H1 (cell line): ENCODE measurements around the gene DUSP1. TPM values are rescaled to one million over a fixed set of nuclear protein-coding genes. Genes with fewer than 3 reads are reported as not detected.
A peak's percentile ranks its signal among the peaks of the same experiment; 100 is the strongest.

ENCODE experiments used
- CTCF ChIA-PET: fragments of 300-600 bp; sonication (Branson Sonifier 250); formaldehyde crosslinking; loops from one replicate; lab custom pipeline; 2021; ENCODE audit not compliant: partially characterized antibody; lab: Charles Lee
- POLR2A ChIA-PET: fragments of 300-600 bp; sonication (Branson Sonifier 250); formaldehyde crosslinking; loops from one replicate; lab custom pipeline; 2021; ENCODE audit warnings: inconsistent platforms; ENCODE audit not compliant: partially characterized antibody; lab: Charles Lee
- DNase-seq, 2 experiments: peaks; one replicate each; pipeline versions ENCODE4 v3.0.0 to v3.0.0-alpha.2; 2010 to 2022; ENCODE audit warnings: low spot score in 2 of 2, low read depth in 1 of 2, mixed read lengths in 1 of 2
- FAIRE-seq: peaks from 2 replicates; lab custom pipeline; 2011; peaks lifted over from hg19 to GRCh38; lab: Jason Lieb, UNC
- H2AFZ ChIP-seq: 2 replicates; pipeline ENCODE4 v1.8.1; 2012; ENCODE audit warnings: low read length, inconsistent platforms
- H2AK5ac ChIP-seq: 2 replicates; pipeline ENCODE4 v1.6.1; 2013; ENCODE audit warnings: low read depth, low read length
- H2BK120ac ChIP-seq: replicated peaks from 2 replicates; pipeline ENCODE3; 2013; ENCODE audit warnings: low read depth, low read length, inconsistent platforms
- H2BK12ac ChIP-seq: 2 replicates; pipeline ENCODE4 v1.6.1; 2013; ENCODE audit warnings: low read depth, low read length
- H2BK15ac ChIP-seq: 2 replicates; pipeline ENCODE4 v1.6.1; 2013; ENCODE audit warnings: low read length
- H2BK20ac ChIP-seq: 2 replicates; pipeline ENCODE4 v1.6.1; 2013; ENCODE audit warnings: low read length
- H2BK5ac ChIP-seq: 2 replicates; pipeline ENCODE4 v1.6.1; 2013; ENCODE audit warnings: low read depth, low read length
- H3K14ac ChIP-seq: 2 replicates; pipeline ENCODE4 v1.6.1; 2013; ENCODE audit warnings: inconsistent platforms; ENCODE audit not compliant: insufficient read length
- H3K18ac ChIP-seq: 2 replicates; pipeline ENCODE4 v1.6.1; 2013; ENCODE audit warnings: low read length; ENCODE audit errors: extremely low read depth
- H3K23ac ChIP-seq: 2 replicates; pipeline ENCODE4 v1.6.1; 2013; ENCODE audit warnings: inconsistent platforms; ENCODE audit not compliant: insufficient read length
- H3K23me2 ChIP-seq: 2 replicates; pipeline ENCODE4 v1.6.1; 2013; ENCODE audit warnings: low read depth, low read length
- H3K27ac ChIP-seq: 2 replicates; pipeline ENCODE4 v1.6.1; 2011; ENCODE audit warnings: low read depth, low read length, inconsistent platforms
- H3K27me3 ChIP-seq, 4 experiments: replicated peaks in 1 of 4; 1 replicate in 1 of 4; 2 replicates in 3 of 4; pipeline versions ENCODE4 v1.6.1 to v1.8.1; 2011 to 2013; ENCODE audit warnings: low read length in 3 of 4, mild to moderate bottlenecking in 3 of 4, inconsistent platforms in 2 of 4, mixed read lengths in 2 of 4, moderate library complexity in 1 of 4; ENCODE audit not compliant: control insufficient read depth in 3 of 4, insufficient read depth in 3 of 4; ENCODE audit errors: extremely low read depth in 1 of 4
- H3K36me3 ChIP-seq, 4 experiments: 2 replicates each; pipeline versions ENCODE4 v1.6.1 to v1.8.1; 2011 to 2013; ENCODE audit warnings: mild to moderate bottlenecking in 4 of 4, low read length in 3 of 4, moderate library complexity in 2 of 4, control low read depth in 1 of 4, inconsistent platforms in 1 of 4; ENCODE audit not compliant: insufficient read depth in 4 of 4, control insufficient read depth in 2 of 4
- H3K4ac ChIP-seq: replicated peaks from 2 replicates; pipeline ENCODE3; 2013; ENCODE audit warnings: low read length, low read depth, mixed read lengths, inconsistent platforms; ENCODE audit not compliant: insufficient read length
- H3K4me1 ChIP-seq, 4 experiments: replicated peaks in 1 of 4; 1 replicate in 1 of 4; 2 replicates in 3 of 4; pipeline versions ENCODE4 v1.6.1 to v1.8.1; 2011 to 2013; ENCODE audit warnings: low read length in 3 of 4, inconsistent platforms in 2 of 4, mixed read lengths in 1 of 4; ENCODE audit not compliant: insufficient read depth in 4 of 4, control insufficient read depth in 3 of 4
- H3K4me2 ChIP-seq, 2 experiments: 2 replicates each; pipeline versions ENCODE4 v1.6.1 to v1.8.1; 2011 to 2013; ENCODE audit warnings: low read depth in 2 of 2, low read length in 2 of 2, control low read depth in 1 of 2, inconsistent platforms in 1 of 2, mild to moderate bottlenecking in 1 of 2; ENCODE audit not compliant: insufficient read depth in 1 of 2
- H3K4me3 ChIP-seq, 4 experiments: fragments of 200-600, 300-600 bp in 1 of 4; sonication (generic), shearing (Covaris generic), sonication (Bioruptor Twin) in 1 of 4; 2 replicates each; pipeline versions ENCODE4 v1.5.1 to v1.8.1; 2011 to 2016; ENCODE audit warnings: low read length in 4 of 4, low read depth in 3 of 4, control low read depth in 2 of 4, inconsistent platforms in 2 of 4, mild to moderate bottlenecking in 2 of 4, mixed read lengths in 1 of 4, moderate library complexity in 1 of 4; ENCODE audit not compliant: insufficient read depth in 2 of 4; ENCODE audit errors: extremely low read depth in 1 of 4
- H3K56ac ChIP-seq: replicated peaks from 2 replicates; pipeline ENCODE3; 2013; ENCODE audit warnings: low read depth, mild to moderate bottlenecking, mixed read lengths, low read length, inconsistent platforms; ENCODE audit not compliant: insufficient read length
- H3K79me1 ChIP-seq: 2 replicates; pipeline ENCODE4 v1.6.1; 2013; ENCODE audit warnings: low read depth, low read length, control low read depth
- H3K79me2 ChIP-seq, 2 experiments: 2 replicates each; pipeline versions ENCODE4 v1.6.1 to v1.8.1; 2012 to 2013; ENCODE audit warnings: low read length in 2 of 2, mild to moderate bottlenecking in 2 of 2, inconsistent platforms in 1 of 2; ENCODE audit not compliant: insufficient read depth in 2 of 2, control insufficient read depth in 1 of 2
- H3K9ac ChIP-seq, 4 experiments: replicated peaks in 1 of 4; 1 replicate in 1 of 4; 2 replicates in 3 of 4; pipeline versions ENCODE4 v1.6.1 to v1.8.1; 2011 to 2013; ENCODE audit warnings: low read depth in 3 of 4, low read length in 3 of 4, control low read depth in 2 of 4, mild to moderate bottlenecking in 2 of 4, moderate library complexity in 2 of 4, inconsistent platforms in 1 of 4; ENCODE audit errors: extremely low read depth in 1 of 4
- H3K9me3 ChIP-seq, 2 experiments: 2 replicates each; pipeline versions ENCODE4 v1.6.1 to v1.8.1; 2012 to 2013; ENCODE audit warnings: mild to moderate bottlenecking in 2 of 2, moderate library complexity in 2 of 2, control low read depth in 1 of 2, inconsistent platforms in 1 of 2, low read depth in 1 of 2, low read length in 1 of 2, mixed read lengths in 1 of 2; ENCODE audit not compliant: insufficient read depth in 2 of 2
- H4K20me1 ChIP-seq, 2 experiments: replicated peaks in 1 of 2; 2 replicates each; pipeline versions ENCODE3 to v1.8.1; 2011 to 2013; ENCODE audit warnings: inconsistent platforms in 2 of 2, low read length in 2 of 2, mild to moderate bottlenecking in 1 of 2; ENCODE audit not compliant: insufficient read depth in 2 of 2, control insufficient read depth in 1 of 2
- H4K5ac ChIP-seq: 2 replicates; pipeline ENCODE4 v1.6.1; 2013; ENCODE audit warnings: low read length, low read depth, mixed read lengths, inconsistent platforms; ENCODE audit not compliant: insufficient read length
- H4K8ac ChIP-seq: 2 replicates; pipeline ENCODE4 v1.8.0; 2013; ENCODE audit warnings: mild to moderate bottlenecking, moderate library complexity, low read length, inconsistent platforms; ENCODE audit not compliant: insufficient read depth; ENCODE audit errors: extremely low read depth
- H4K91ac ChIP-seq: replicated peaks from 2 replicates; pipeline ENCODE3; 2013; ENCODE audit warnings: low read length, mixed read lengths, inconsistent platforms; ENCODE audit not compliant: insufficient read length
- CREB1 ChIP-seq: IDR thresholded peaks from 2 replicates; pipeline ENCODE4 v1.6.1; 2012; ENCODE audit warnings: inconsistent platforms
- TAF1 ChIP-seq: IDR thresholded peaks from 2 replicates; pipeline ENCODE4 v1.6.1; 2011; ENCODE audit warnings: mild to moderate bottlenecking, low read depth, low read length
- WGBS, 2 experiments: shearing (Covaris generic) in 1 of 2; methylation state at CpG; one replicate each; pipeline versions ENCODE4 v1.1.6 to v1.1.7; 2013 to 2015; ENCODE audit warnings: low lambda C conversion rate in 2 of 2, mixed read lengths in 2 of 2, inconsistent platforms in 1 of 2, low coverage in 1 of 2, missing lambda C conversion rate in 1 of 2; ENCODE audit not compliant: insufficient replicate concordance in 2 of 2, insufficient coverage in 1 of 2, insufficient read length in 1 of 2; ENCODE audit errors: extremely low coverage in 1 of 2, missing lambda C conversion rate in 1 of 2; 5-methylcytosine and 5-hydroxymethylcytosine counted together
- polyA plus RNA-seq, 7 experiments: library from polyadenylated mRNA; depleted of rRNA in 3 of 7; stranded (reverse) in 5 of 7; unstranded in 2 of 7; fragments of >200 nt in 5 of 7; fragments of 200-250 nt in 2 of 7; gene quantifications; 1 replicate in 5 of 7; 2 replicates in 1 of 7; 4 replicates in 1 of 7; pipeline versions ENCODE4 v1.2.1 to v1.2.3, GENCODE V29; 2011 to 2013; ENCODE audit warnings: missing spikeins in 2 of 7, mixed read lengths in 2 of 7
- total RNA-seq: library from RNA; stranded (reverse); fragmentation: NEBNext Ultra II Directional; extraction: Animal tissue kit (Norgen Biotek cat#: 25700); gene quantifications from 2 replicates; pipeline ENCODE4 v1.2.1, GENCODE V29; 2021
- TF ChIP-seq, protein P1 (sequence below): IDR thresholded peaks from 2 replicates; pipeline ENCODE4 v1.6.1; 2011; ENCODE audit warnings: low read length, improper control_type of control experiment

Gene DUSP1
- total and polyA plus RNA-seq, 2 of the 8 experiments (the other 6 are each of a cell fraction or from before 2014, with no cell fraction given): 6.5 to 11.7 TPM

DNA sequence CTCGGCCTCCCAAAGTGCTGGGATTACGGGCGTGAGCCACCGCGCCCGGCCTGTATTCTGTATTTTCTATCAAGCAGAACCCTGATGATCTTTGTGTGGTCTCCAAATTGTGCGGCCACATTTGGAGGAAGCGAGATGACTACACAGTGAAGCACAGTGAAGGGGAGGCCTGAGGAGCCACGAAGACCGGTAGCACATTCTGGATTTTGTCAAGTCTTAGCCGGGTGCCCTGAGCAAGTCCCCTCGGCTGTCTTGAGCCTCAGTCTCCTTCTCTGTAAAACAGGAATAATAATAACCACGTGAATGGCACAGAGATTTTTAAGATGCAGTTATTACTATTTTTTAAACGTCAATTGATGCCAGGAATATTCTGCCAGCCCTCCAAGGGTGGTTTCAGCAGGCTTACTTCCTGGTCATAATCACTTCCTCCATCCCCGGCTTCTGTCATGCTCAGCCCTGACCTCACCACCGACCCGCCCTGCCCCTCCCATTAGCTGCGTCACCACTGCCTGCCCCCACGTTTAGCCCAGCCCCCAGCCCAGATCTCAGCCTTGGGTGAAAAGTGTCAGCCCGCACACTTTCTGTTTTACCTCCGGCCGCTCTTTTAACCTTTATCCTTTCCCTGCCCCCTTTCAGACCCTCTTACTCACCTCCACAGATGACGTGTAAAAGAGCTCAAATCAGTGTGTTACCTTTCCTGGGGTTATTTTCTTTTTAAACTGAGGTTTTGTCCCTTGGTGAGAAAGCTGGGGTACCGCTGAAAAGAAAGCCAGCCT is 36.1 kb upstream of the DUSP1 start:
- no peaks in the 10 kb centered on the region for H3K23me2 ChIP-seq
- H4K8ac ChIP-seq: peak overlapping the region; percentile 57
- no peaks in the 10 kb centered on the region for H3K79me2 ChIP-seq
- no peak overlapping the region for H2AK5ac ChIP-seq
- FAIRE-seq: no peak
- H4K91ac ChIP-seq: peak overlapping the region; percentile 84
- H3K23ac ChIP-seq: no peak overlapping the region
- H3K18ac ChIP-seq: 0 out of 2 replicates have a peak overlapping the region, but pooled peaks have one; percentile 13
- no peak overlapping the region for H3K56ac ChIP-seq
- H2BK5ac ChIP-seq: no peak overlapping the region
- no peak overlapping the region for H3K4ac ChIP-seq
- H2BK12ac ChIP-seq: no peak overlapping the region
- WGBS, 2 experiments: 63% methylated on average over 23 of the region's 24 CpGs; no CpG with 5 or more reads in 1 of the 2 experiments
- peak overlapping the region in 1 of 4 experiments; percentile 23; a peak in 1 of 8 replicates for H3K4me3 ChIP-seq
- no peaks in the 10 kb centered on the region; a peak in 1 of 7 replicates for H3K4me1 ChIP-seq
- H3K14ac ChIP-seq: no peak overlapping the region
- H2AFZ ChIP-seq: peak overlapping the region; percentile 90
- DNase-seq: peak; percentile 49 to 67
- no peak overlapping the region; a peak in 1 of 7 replicates for H3K9ac ChIP-seq
- H2BK120ac ChIP-seq: no peak overlapping the region
- H3K4me2 ChIP-seq: peak overlapping the region; percentile 13 to 22; a peak in 1 of 4 replicates
- POLR2A ChIA-PET: interaction anchor here (0.8 to 0.9 kb wide), 2 partner anchors 34 to 37 kb away, joined by 3 read pairs; partner anchors contain the start of gene DUSP1
- H3K79me1 ChIP-seq: no peaks in the 10 kb centered on the region
- no peaks in the 10 kb centered on the region for H3K36me3 ChIP-seq
- CTCF ChIA-PET: interaction anchor here (0.6 to 1.6 kb wide), 7 partner anchors 9 to 356 kb away, joined by 3 to 7 read pairs (median 3); no protein-coding TSS in a partner anchor
- TF ChIP-seq, protein P1, sequence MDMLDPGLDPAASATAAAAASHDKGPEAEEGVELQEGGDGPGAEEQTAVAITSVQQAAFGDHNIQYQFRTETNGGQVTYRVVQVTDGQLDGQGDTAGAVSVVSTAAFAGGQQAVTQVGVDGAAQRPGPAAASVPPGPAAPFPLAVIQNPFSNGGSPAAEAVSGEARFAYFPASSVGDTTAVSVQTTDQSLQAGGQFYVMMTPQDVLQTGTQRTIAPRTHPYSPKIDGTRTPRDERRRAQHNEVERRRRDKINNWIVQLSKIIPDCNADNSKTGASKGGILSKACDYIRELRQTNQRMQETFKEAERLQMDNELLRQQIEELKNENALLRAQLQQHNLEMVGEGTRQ: no peak
- TF ChIP-seq CREB1: peak; percentile 89
- TF ChIP-seq TAF1: 0 out of 2 replicates have a peak, but pooled peaks have one; percentile 37
- no peak overlapping the region for H3K27ac ChIP-seq
- H2BK15ac ChIP-seq: no peak overlapping the region
- H4K20me1 ChIP-seq: no peaks in the 10 kb centered on the region
- no peak overlapping the region for H4K5ac ChIP-seq
- H2BK20ac ChIP-seq: no peak overlapping the region
- peaks cover 0 to 2% (median 0%) of the 10 kb centered on the region in 4 experiments; a peak in 1 of 7 replicates for H3K27me3 ChIP-seq
- no peaks in the 10 kb centered on the region for H3K9me3 ChIP-seq
